ENCODE measurements around the gene SPIRE2. TPM values are rescaled to one million over a fixed set of nuclear protein-coding genes. Genes with fewer than 3 reads are reported as not detected.

Gene SPIRE2
- total and polyA plus RNA-seq, 2 of the 13 experiments (the other 11 are each of a cell fraction or from before 2014, with no cell fraction given): 13.3 to 37.5 TPM

DNA sequence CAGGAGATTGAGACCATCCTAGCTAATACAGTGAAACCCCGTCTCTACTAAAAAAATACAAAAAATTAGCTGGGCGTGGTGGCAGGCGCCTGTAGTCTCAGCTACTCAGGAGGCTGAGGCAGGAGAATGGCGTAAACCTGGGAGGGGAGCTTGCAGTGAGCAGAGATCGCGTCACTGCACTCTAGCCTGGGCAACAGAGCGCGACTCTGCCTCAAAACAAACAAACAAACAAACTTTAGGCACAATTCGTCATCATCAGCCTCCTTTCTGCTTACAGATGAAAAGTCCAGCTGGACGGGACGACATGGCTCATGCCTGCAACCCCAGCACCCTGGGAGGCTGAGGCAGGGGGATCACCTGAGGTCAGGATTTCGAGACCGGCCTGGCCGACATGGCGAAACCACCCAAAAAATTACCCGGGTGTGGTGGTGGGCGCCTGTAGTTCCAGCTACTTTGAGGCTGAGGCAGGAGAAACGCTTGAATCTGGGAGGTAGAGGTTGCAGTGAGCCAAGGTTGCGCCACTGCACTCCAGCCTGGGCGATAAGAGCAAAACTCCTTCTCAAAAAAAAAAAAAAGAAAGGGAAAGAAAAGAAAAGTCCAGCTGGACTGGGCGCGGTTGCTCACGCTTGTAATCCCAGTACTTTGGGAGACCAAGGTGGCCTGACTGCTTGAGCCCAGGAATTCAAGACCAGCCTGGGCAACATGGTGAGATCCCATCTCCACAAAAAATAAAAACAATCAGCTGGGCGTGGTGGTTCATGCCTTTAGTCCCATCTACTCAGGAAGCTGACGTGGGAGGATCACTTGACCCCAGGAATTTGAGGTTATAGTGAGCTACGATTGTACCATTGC lies 1.5 kb upstream of the SPIRE2 start (continued):
- no peak for TF ChIP-seq ZNF230 (CRISPR knock-in tag; IDR thresholded peaks at IDR 0.05)
- TF ChIP-seq TCF12 (IDR thresholded peaks at IDR 0.05): no peak
- 0 out of 2 replicates have a peak, but pooled peaks have one; percentile 33 for TF ChIP-seq TCF12 (CRISPR knock-in tag; IDR thresholded peaks at IDR 0.05)
- TF ChIP-seq IRF2 (CRISPR knock-in tag; IDR thresholded peaks at IDR 0.05): no peak
- no peak for TF ChIP-seq ZNF629 (CRISPR knock-in tag; conservative IDR thresholded peaks at IDR 0.05)
- TF ChIP-seq, protein P1, sequence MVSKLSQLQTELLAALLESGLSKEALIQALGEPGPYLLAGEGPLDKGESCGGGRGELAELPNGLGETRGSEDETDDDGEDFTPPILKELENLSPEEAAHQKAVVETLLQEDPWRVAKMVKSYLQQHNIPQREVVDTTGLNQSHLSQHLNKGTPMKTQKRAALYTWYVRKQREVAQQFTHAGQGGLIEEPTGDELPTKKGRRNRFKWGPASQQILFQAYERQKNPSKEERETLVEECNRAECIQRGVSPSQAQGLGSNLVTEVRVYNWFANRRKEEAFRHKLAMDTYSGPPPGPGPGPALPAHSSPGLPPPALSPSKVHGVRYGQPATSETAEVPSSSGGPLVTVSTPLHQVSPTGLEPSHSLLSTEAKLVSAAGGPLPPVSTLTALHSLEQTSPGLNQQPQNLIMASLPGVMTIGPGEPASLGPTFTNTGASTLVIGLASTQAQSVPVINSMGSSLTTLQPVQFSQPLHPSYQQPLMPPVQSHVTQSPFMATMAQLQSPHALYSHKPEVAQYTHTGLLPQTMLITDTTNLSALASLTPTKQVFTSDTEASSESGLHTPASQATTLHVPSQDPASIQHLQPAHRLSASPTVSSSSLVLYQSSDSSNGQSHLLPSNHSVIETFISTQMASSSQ (IDR thresholded peaks at IDR 0.05; ENCODE audit: low read depth): no peak
- TF ChIP-seq, protein P1 (CRISPR knock-in tag; IDR thresholded peaks at IDR 0.05; ENCODE audit: borderline replicate concordance): peak; percentile 11; the same call in 1 of the 2 replicates
- TF ChIP-seq EEA1 (CRISPR knock-in tag; IDR thresholded peaks at IDR 0.05; ENCODE audit: borderline replicate concordance): no peak
- TF ChIP-seq, protein P2, sequence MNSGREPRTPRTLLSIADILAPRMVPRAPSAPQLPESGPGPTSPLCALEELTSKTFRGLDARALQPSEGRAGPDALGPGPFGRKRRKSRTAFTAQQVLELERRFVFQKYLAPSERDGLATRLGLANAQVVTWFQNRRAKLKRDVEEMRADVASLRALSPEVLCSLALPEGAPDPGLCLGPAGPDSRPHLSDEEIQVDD (CRISPR knock-in tag; IDR thresholded peaks at IDR 0.05; ENCODE audit: borderline replicate concordance): no peak
- no peak for TF ChIP-seq ARID2 (CRISPR knock-in tag; IDR thresholded peaks at IDR 0.05; ENCODE audit: borderline replicate concordance)
- TF ChIP-seq, protein P3, sequence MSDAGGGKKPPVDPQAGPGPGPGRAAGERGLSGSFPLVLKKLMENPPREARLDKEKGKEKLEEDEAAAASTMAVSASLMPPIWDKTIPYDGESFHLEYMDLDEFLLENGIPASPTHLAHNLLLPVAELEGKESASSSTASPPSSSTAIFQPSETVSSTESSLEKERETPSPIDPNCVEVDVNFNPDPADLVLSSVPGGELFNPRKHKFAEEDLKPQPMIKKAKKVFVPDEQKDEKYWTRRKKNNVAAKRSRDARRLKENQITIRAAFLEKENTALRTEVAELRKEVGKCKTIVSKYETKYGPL (CRISPR knock-in tag; IDR thresholded peaks at IDR 0.05): no peak
- no peak for TF ChIP-seq MAFF (IDR thresholded peaks at IDR 0.05; ENCODE audit: low read depth, low read length)
- TF ChIP-seq, protein P4, sequence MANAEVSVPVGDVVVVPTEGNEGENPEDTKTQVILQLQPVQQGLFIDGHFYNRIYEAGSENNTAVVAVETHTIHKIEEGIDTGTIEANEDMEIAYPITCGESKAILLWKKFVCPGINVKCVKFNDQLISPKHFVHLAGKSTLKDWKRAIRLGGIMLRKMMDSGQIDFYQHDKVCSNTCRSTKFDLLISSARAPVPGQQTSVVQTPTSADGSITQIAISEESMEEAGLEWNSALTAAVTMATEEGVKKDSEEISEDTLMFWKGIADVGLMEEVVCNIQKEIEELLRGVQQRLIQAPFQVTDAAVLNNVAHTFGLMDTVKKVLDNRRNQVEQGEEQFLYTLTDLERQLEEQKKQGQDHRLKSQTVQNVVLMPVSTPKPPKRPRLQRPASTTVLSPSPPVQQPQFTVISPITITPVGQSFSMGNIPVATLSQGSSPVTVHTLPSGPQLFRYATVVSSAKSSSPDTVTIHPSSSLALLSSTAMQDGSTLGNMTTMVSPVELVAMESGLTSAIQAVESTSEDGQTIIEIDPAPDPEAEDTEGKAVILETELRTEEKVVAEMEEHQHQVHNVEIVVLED (CRISPR knock-in tag; IDR thresholded peaks at IDR 0.05; ENCODE audit: borderline replicate concordance): no peak
- TF ChIP-seq ZMYM2 (CRISPR knock-in tag; IDR thresholded peaks at IDR 0.05): no peak
- TF ChIP-seq RBM39 (IDR thresholded peaks at IDR 0.05; ENCODE audit: low read depth, low read length, poor library complexity, severe bottlenecking): peak; percentile 3
- no peak for TF ChIP-seq FOXK2 (IDR thresholded peaks at IDR 0.05)
- 0 out of 2 replicates have a peak, but pooled peaks have one; percentile 13 for TF ChIP-seq PHF20 (CRISPR knock-in tag; IDR thresholded peaks at IDR 0.05)
- no peak for TF ChIP-seq NFE2L2 (IDR thresholded peaks at IDR 0.05; ENCODE audit: low read length)
- TF ChIP-seq, protein P5, sequence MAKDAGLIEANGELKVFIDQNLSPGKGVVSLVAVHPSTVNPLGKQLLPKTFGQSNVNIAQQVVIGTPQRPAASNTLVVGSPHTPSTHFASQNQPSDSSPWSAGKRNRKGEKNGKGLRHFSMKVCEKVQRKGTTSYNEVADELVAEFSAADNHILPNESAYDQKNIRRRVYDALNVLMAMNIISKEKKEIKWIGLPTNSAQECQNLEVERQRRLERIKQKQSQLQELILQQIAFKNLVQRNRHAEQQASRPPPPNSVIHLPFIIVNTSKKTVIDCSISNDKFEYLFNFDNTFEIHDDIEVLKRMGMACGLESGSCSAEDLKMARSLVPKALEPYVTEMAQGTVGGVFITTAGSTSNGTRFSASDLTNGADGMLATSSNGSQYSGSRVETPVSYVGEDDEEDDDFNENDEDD (CRISPR knock-in tag; IDR thresholded peaks at IDR 0.05; ENCODE audit: borderline replicate concordance): no peak
- TF ChIP-seq ZNF350 (CRISPR knock-in tag; IDR thresholded peaks at IDR 0.05; ENCODE audit: borderline replicate concordance, low read depth): no peak
- no peak for TF ChIP-seq TOPORS (CRISPR knock-in tag; IDR thresholded peaks at IDR 0.05)

All from HepG2 (cell line).